PC-9 (cell line): ENCODE measurements around the gene KRT36. TPM values are rescaled to one million over a fixed set of nuclear protein-coding genes. Genes with fewer than 3 reads are reported as not detected.

Source experiments
- BruUV-seq: library from RNA; stranded (reverse); fragments of 400-500 nt; replicated peaks from 2 replicates; lab custom pipeline; 2021; lab: Mats Ljungman, UMichigan
- CTCF ChIA-PET: fragments of 300-600 bp; sonication (Branson Sonifier 250); formaldehyde crosslinking; loops from one replicate; lab custom pipeline; 2022; ENCODE audit warnings: antibody characterized with exemption; lab: Charles Lee
- POLR2A ChIA-PET: fragments of 300-600 bp; sonication (Branson Sonifier 250); formaldehyde crosslinking; loops from one replicate; lab custom pipeline; 2022; ENCODE audit warnings: antibody characterized with exemption; ENCODE audit not compliant: unreplicated experiment; lab: Charles Lee
- DNase-seq, 2 experiments: peaks; one replicate each; pipeline versions ENCODE4 v3.0.0 to v3.0.0-alpha.2; 2015 to 2022; ENCODE audit warnings: mixed read lengths in 1 of 2
- H2AFZ ChIP-seq: fragments of 200-600 bp; sonication (generic); 2 replicates; pipeline ENCODE4 v1.8.1; 2017; ENCODE audit warnings: antibody characterized with exemption
- H3F3A ChIP-seq: fragments of 200-600 bp; sonication (generic); 2 replicates; pipeline ENCODE4 v1.8.1; 2017; ENCODE audit warnings: antibody characterized with exemption, mild to moderate bottlenecking, low read depth; ENCODE audit not compliant: insufficient read depth
- H3K27ac ChIP-seq: fragments of 200-600 bp; sonication (generic); 2 replicates; pipeline ENCODE4 v1.6.1; 2016; ENCODE audit warnings: mixed run types
- H3K27me3 ChIP-seq: fragments of 200-600 bp; sonication (generic); 2 replicates; pipeline ENCODE4 v1.6.1; 2016; ENCODE audit warnings: low read depth, mixed run types; ENCODE audit not compliant: insufficient read depth
- H3K36me3 ChIP-seq: fragments of 200-600 bp; sonication (generic); 2 replicates; pipeline ENCODE4 v1.6.1; 2016; ENCODE audit warnings: low read depth, mixed run types
- H3K4me1 ChIP-seq: fragments of 200-600 bp; sonication (generic); replicated peaks from 2 replicates; pipeline ENCODE4 v1.6.1; 2016; ENCODE audit warnings: mixed run types; ENCODE audit not compliant: insufficient read depth
- H3K4me2 ChIP-seq: fragments of 200-600 bp; sonication (generic); 2 replicates; pipeline ENCODE4 v1.6.1; 2017; ENCODE audit warnings: mixed run types
- H3K4me3 ChIP-seq: fragments of 200-600 bp; sonication (generic); 2 replicates; pipeline ENCODE4 v1.6.1; 2016; ENCODE audit warnings: mixed run types
- H3K79me2 ChIP-seq: fragments of 200-600 bp; sonication (generic); 2 replicates; pipeline ENCODE4 v1.6.1; 2017; ENCODE audit warnings: low read depth, mixed run types
- H3K9me2 ChIP-seq: fragments of 200-600 bp; sonication (generic); 2 replicates; pipeline ENCODE4 v1.8.1; 2017; ENCODE audit warnings: mild to moderate bottlenecking; ENCODE audit not compliant: insufficient read depth
- H3K9me3 ChIP-seq: fragments of 200-600 bp; sonication (generic); 2 replicates; pipeline ENCODE4 v1.8.1; 2016; ENCODE audit warnings: low read depth; ENCODE audit not compliant: insufficient read depth
- H4K20me1 ChIP-seq: fragments of 200-600 bp; sonication (generic); 2 replicates; pipeline ENCODE4 v1.8.1; 2017; ENCODE audit not compliant: insufficient read depth
- CTCF ChIP-seq: fragments of 200-600 bp; sonication (generic); conservative IDR thresholded peaks from 2 replicates; pipeline ENCODE4 v1.6.1; 2017; ENCODE audit warnings: mixed run types, antibody characterized with exemption, mild to moderate bottlenecking, moderate library complexity
- EZH2 ChIP-seq: fragments of 200-600 bp; sonication (generic); IDR thresholded peaks from 2 replicates; pipeline ENCODE4 v1.8.0; 2017; ENCODE audit warnings: antibody characterized with exemption, low read depth
- intact Hi-C: fragments of 100-400 bp; cut with micrococcal nuclease; formaldehyde crosslinking; loops from one replicate; pipeline ENCODE4 v1.10.0; 2022; ENCODE audit not compliant: unreplicated experiment
- total RNA-seq: library from RNA; stranded (reverse); gene quantifications from 2 replicates; pipeline ENCODE4 v1.2.3, GENCODE V29; 2021

Gene KRT36
- total RNA-seq, 1 experiment from 2014 or later: not detected

GRCh38 chr17:41498276-41498675, 8.6 kb upstream of the KRT36 start:
- H3F3A ChIP-seq: peaks cover 51% of the 10 kb centered on the region
- intact Hi-C loops: loop anchor here (5.0 kb wide), 1 partner anchor 641 kb away; no protein-coding TSS in a partner anchor
- H3K9me3 ChIP-seq: no peaks in the 10 kb centered on the region
- POLR2A ChIA-PET: interaction anchor here (0.6 kb wide), 3 partner anchors 303 to 596 kb away, joined by 4 read pairs; no protein-coding TSS in a partner anchor
- peak overlapping the region; percentile 29 for H3K27ac ChIP-seq
- no peak for TF ChIP-seq EZH2
- TF ChIP-seq CTCF: no peak
- no TSS peak for BruUV-seq
- H3K36me3 ChIP-seq: no peaks in the 10 kb centered on the region
- H3K4me2 ChIP-seq: no peak overlapping the region
- no peaks in the 10 kb centered on the region for H3K9me2 ChIP-seq
- DNase-seq: peak in 1 of 2 experiments; percentile 59
- no peak overlapping the region for H3K4me3 ChIP-seq
- H3K4me1 ChIP-seq: peaks cover 81% of the 10 kb centered on the region
- H3K79me2 ChIP-seq: peaks cover 18% of the 10 kb centered on the region
- no peaks in the 10 kb centered on the region for H3K27me3 ChIP-seq
- no peaks in the 10 kb centered on the region for H4K20me1 ChIP-seq
- CTCF ChIA-PET: interaction anchor here (1.3 kb wide), 1 partner anchor 50 kb away, joined by 5 read pairs; no protein-coding TSS in a partner anchor
- H2AFZ ChIP-seq: no peak overlapping the region

- DNase-seq: peak; percentile 82 to 87
- Histone ChIP-seq H3K4me2 (peak overlapping the region; percentile 55), H3K79me2 (peaks cover 5% of the 10 kb centered on the region; the same call in 1 of the 2 replicates), H3K27me3 (no peaks in the 10 kb centered on the region), H3K4me3 (no peak overlapping the region), H3K36me3 (no peaks in the 10 kb centered on the region), H3K9me2 (no peaks in the 10 kb centered on the region), H2AFZ (no peak overlapping the region), H3K4me1 (peaks cover 83% of the 10 kb centered on the region), H4K20me1 (no peaks in the 10 kb centered on the region), H3F3A (peaks cover 43% of the 10 kb centered on the region), H3K9me3 (no peaks in the 10 kb centered on the region), H3K27ac (no peak overlapping the region; the same call in 1 of the 2 replicates)
- CTCF ChIA-PET: interaction anchor here (1.3 to 2.0 kb wide), 2 partner anchors 52 to 79 kb away, joined by 5 to 9 read pairs; no protein-coding TSS in a partner anchor
- intact Hi-C loops: loop anchor here (1.0 to 5.0 kb wide), 5 partner anchors 51 to 640 kb away; no protein-coding TSS in a partner anchor
- POLR2A ChIA-PET: interaction anchor here (0.6 kb wide), 3 partner anchors 11 to 81 kb away, joined by 3 to 5 read pairs (median 4); no protein-coding TSS in a partner anchor
- TF ChIP-seq CTCF (peak; percentile 86), EZH2 (no peak)
- BruUV-seq: TSS peak; percentile 28
Observed at GRCh38 chr17:41496803-41497484, 7.2 kb upstream of the KRT36 start.

GRCh38 chr17:41494524-41494923, 4.8 kb upstream of the KRT36 start:
- TF ChIP-seq EZH2 (no peak), CTCF (no peak)
- Histone ChIP-seq H3K27ac (peak overlapping the region; percentile 43), H3K4me2 (peak overlapping the region; percentile 4; the same call in 1 of the 2 replicates), H2AFZ (no peak overlapping the region), H3K79me2 (no peaks in the 10 kb centered on the region), H3K4me3 (no peak overlapping the region), H3K36me3 (no peaks in the 10 kb centered on the region), H3K9me3 (no peaks in the 10 kb centered on the region), H3K4me1 (peaks cover 59% of the 10 kb centered on the region), H3F3A (peaks cover 20% of the 10 kb centered on the region; the same call in 1 of the 2 replicates), H4K20me1 (no peaks in the 10 kb centered on the region), H3K9me2 (no peaks in the 10 kb centered on the region), H3K27me3 (no peaks in the 10 kb centered on the region)
- intact Hi-C loops: no loop called here
- no TSS peak for BruUV-seq
- ChIA-PET POLR2A (interaction anchor here (0.5 to 1.1 kb wide), 8 partner anchors 14 to 585 kb away, joined by 3 to 15 read pairs (median 6); partner anchors contain the start of gene KRTAP3-1), CTCF (interaction anchor here (1.4 to 1.8 kb wide), 3 partner anchors 34 to 77 kb away, joined by 4 to 6 read pairs (median 6); no protein-coding TSS in a partner anchor)
- DNase-seq: peak; percentile 41 to 74
